CD14-positive monocyte (primary cell): ENCODE data around the gene PSMF1. TPM values are rescaled to one million over a fixed set of nuclear protein-coding genes. Genes with fewer than 3 reads are reported as not detected.

ENCODE experiments used
- polyA plus RNA-seq, 3 donors: library from polyadenylated mRNA; depleted of rRNA in 1 of 3; unstranded in 2 of 3; stranded (reverse) in 1 of 3; fragments of 300-500 nt in 2 of 3; fragments of >200 nt in 1 of 3; fragmentation: Illumina TruSeq in 2 of 3; gene quantifications; 1 replicate in 2 of 3; 2 replicates in 1 of 3; pipeline ENCODE4 v1.2.3, GENCODE V29; 2012 to 2021

PSMF1 gene
- polyA plus RNA-seq, 3 donors = 103 to 349 (median 138) TPM

Other genes with a start within 250 kb of the PSMF1 start
- gene ANGPT4, start 202.3 kb upstream of the PSMF1 start, polyA plus RNA-seq = under 1 TPM in 2 of 3 donors, not detected in 1; 0.07 to 0.14 TPM
- not detected for gene RSPO4, start 116.3 kb upstream of the PSMF1 start, polyA plus RNA-seq
- gene TMEM74B, start 66.4 kb downstream of the PSMF1 start, polyA plus RNA-seq = not detected
- gene C20orf202, start 84.9 kb downstream of the PSMF1 start, polyA plus RNA-seq = under 1 TPM in 1 of 3 donors, not detected in 2; 0.12 TPM
- not detected for gene RAD21L1, start 107.4 kb downstream of the PSMF1 start, polyA plus RNA-seq
- under 1 TPM in 2 of 3 donors, not detected in 1; 0.07 to 0.10 TPM for gene SNPH, start 147.7 kb downstream of the PSMF1 start, polyA plus RNA-seq
- 1 to 10 TPM in 1 of 3 donors, under 1 TPM in 2; 0.69 to 1.0 (median 0.71) TPM for gene SDCBP2, start 210.5 kb downstream of the PSMF1 start, polyA plus RNA-seq